IPS DF 19.7 (cell line): ENCODE data around the gene SECISBP2L.
"Not testable (repeated sequence)": the region's sequence is repeated elsewhere in the genome, so short reads cannot be mapped to it uniquely, and the experiment has no call there.

Experiments used
- DNase-seq: peaks from one replicate; pipeline ENCODE4 v3.0.0-alpha.2; 2013; ENCODE audit warnings: low read depth, low spot score

SECISBP2L gene, protein sequence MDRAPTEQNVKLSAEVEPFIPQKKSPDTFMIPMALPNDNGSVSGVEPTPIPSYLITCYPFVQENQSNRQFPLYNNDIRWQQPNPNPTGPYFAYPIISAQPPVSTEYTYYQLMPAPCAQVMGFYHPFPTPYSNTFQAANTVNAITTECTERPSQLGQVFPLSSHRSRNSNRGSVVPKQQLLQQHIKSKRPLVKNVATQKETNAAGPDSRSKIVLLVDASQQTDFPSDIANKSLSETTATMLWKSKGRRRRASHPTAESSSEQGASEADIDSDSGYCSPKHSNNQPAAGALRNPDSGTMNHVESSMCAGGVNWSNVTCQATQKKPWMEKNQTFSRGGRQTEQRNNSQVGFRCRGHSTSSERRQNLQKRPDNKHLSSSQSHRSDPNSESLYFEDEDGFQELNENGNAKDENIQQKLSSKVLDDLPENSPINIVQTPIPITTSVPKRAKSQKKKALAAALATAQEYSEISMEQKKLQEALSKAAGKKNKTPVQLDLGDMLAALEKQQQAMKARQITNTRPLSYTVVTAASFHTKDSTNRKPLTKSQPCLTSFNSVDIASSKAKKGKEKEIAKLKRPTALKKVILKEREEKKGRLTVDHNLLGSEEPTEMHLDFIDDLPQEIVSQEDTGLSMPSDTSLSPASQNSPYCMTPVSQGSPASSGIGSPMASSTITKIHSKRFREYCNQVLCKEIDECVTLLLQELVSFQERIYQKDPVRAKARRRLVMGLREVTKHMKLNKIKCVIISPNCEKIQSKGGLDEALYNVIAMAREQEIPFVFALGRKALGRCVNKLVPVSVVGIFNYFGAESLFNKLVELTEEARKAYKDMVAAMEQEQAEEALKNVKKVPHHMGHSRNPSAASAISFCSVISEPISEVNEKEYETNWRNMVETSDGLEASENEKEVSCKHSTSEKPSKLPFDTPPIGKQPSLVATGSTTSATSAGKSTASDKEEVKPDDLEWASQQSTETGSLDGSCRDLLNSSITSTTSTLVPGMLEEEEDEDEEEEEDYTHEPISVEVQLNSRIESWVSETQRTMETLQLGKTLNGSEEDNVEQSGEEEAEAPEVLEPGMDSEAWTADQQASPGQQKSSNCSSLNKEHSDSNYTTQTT

GRCh38 chr15:49046220-49047102 is at the start of gene SECISBP2L:
TSS of gene SECISBP2L (minus strand) at chr15:49046446. CDS start at chr15:49046299, 147 bp downstream.
- peak; percentile 95 for DNase-seq

DNA sequence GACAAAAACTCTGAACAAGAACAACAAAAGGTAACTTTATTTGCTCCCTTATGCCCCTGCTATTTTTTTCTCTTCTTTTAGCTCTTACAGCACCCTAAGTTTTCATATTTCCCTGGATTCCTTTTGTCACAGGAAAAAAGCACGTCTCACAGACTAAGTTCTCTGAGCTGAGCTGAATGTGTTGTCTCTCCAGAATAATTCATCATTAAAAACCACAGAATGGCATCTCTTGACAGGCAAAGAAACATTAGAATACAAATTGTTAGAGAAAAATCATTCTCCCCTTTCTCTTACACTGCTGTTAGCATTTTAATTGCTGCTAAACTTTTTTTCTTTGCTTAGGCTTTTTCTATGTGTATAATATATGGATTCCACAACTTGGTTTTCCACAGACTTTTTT is 48.7 kb upstream of the SECISBP2L start:
- DNase-seq, result no peak

DNA sequence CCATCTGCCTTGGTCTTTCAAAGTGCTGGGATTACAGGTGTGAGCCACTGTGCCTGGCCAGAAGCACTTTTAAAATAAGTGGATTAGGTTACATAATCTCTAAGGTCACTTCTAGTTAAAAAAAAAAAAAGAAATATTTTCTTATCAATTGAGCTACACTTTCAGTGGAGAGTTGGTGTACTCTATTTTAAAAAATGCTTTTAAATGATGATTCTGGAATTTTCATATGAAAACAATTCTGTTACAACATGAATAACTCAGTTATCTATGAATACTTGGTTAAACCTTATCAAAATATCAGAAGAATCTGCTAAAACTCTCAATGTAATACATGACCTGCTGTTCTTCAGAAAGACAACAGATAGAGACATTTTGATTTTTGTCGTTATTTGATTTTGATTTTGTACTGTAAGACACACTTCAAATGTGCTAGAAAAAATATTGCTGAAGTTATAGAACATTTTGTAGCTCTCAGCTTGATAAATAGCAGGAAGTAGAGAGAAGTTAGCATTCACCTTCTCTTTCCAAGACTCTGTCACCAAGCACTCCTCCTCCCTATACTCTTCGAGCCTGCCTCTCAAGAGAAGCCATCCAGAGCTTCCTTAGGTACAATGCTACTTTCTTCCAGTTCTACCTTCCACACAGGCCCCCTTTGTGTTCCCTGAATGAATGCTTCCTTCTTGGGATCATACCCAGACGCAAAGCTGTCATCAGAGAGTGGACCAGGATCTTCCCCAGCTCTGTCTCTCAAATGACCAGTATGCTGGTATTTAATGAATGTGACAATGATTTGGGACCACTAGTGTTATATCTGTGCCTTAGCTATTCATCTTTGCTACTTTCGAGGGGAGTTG is 47.2 kb upstream of the SECISBP2L start:
- DNase-seq, result no peak

DNA sequence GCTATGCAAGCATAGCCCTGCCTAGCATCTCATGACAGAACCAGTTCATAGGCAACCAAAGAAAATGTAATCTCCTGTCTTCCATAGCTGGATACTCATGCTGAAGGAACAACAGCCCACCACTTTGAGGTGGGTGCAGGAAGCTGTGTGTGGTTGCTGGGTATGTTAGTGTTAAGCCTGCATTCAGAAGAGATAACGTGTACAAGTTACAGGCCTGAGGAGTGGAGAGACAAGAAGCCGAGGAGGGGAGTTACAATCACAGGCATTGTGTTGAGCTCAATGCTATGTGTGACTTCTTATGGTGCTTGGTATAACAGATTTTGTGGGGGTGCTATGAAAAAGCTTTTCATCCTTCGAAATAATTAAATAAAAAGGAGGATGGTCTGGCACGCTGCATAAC is 42.8 kb upstream of the SECISBP2L start:
- DNase-seq, result no peak

- no peak for DNase-seq
Measured at GRCh38 chr15:49085696-49086459, 39.6 kb upstream of the SECISBP2L start.

GRCh38 chr15:49084285-49084570 is 38.0 kb upstream of the SECISBP2L start:
- DNase-seq, result no peak

GRCh38 chr15:49083401-49084284 is 37.4 kb upstream of the SECISBP2L start:
- no peak for DNase-seq

GRCh38 chr15:49082960-49083359 is 36.7 kb upstream of the SECISBP2L start:
- no peak for DNase-seq

GRCh38 chr15:49079340-49080039 is 33.2 kb upstream of the SECISBP2L start:
- DNase-seq, result no peak

GRCh38 chr15:49075881-49076280 is 29.6 kb upstream of the SECISBP2L start:
- DNase-seq, result no peak

DNA sequence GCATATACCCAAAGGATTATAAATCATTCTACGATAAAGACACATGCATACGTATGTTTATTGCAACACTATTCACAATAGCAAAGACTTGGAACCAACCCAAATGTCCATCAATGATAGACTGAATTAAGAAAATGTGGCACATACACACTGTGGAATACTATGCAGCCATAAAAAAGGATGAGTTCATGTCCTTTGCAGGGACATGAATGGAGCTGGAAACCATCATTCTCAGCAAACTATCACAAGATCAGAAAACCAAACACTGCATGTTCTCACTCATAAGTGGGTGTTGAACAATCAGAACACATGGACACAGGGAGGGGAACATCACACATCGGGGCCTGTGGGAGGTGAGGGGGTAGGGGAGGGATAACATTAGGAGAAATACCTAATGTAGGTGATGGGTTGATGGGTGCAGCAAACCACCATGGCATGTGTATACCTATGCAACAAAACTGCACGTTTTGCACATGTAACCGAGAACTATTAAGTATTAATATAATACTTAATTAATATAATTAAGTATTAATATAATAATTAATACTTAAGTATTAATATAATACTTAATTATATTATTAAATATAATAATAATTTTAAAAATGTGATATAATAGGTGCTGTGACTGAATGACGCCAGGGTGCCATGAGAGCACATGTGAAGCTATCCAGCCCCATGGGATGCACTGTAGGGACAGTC is 28.5 kb upstream of the SECISBP2L start:
- DNase-seq, result not testable (repeated sequence)

DNA sequence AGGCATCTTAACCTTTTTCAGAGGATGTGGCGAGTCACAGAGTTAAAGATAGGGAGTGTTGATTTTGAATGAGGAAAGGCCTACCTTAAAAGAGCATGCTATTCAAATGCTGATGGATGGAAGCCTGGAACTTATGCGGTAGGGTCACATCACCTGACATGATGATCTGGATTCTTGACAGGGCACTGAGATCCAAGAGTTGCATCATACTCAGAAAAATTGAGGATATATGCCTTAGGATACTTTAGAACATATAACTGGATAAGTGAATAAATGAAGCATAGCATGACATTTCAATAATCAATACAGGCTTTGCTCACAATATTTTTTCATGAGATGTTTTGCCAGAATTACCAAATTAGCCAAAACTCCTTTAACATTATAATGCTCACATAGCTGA is 20.1 kb upstream of the SECISBP2L start:
- no peak for DNase-seq

GRCh38 chr15:49064884-49065283 is 18.6 kb upstream of the SECISBP2L start:
- DNase-seq, result no peak

DNA sequence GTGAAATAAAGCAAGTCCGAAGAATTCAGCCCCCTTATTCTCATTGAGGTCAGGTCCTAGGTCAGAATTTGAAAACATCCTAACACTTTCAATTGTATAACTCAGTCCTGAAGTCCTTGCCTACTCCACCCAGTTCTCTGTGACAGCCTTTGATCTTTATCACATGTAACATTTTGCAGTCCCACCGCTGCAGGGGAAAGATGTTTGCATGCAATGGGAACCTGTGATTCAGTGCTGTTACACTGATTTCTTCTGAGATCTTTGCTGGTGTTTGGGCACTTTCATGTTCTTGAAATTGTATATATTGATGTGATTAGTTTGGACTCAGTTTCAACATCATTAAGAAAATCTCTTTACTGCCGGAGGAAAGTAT is 18.0 kb upstream of the SECISBP2L start:
- DNase-seq, result no peak

- DNase-seq, result no peak
Measured at GRCh38 chr15:49063402-49064280, 17.4 kb upstream of the SECISBP2L start.

- no peak for DNase-seq
Measured at GRCh38 chr15:49062900-49063299, 16.7 kb upstream of the SECISBP2L start.
